GM23338 (cell line): ENCODE measurements around the gene CTDP1. TPM values are rescaled to one million over a fixed set of nuclear protein-coding genes. Genes with fewer than 3 reads are reported as not detected.

Experiments used
- ATAC-seq: fragments of 200-7000 bp; cut with Tn5 transposase; 3 replicates; pipeline ENCODE4 v1.9.1; 2020
- DNase-seq: peaks from one replicate; pipeline ENCODE4 v3.0.0-alpha.2; 2015; ENCODE audit warnings: low spot score
- H2AFZ ChIP-seq: fragments of 200-600 bp; sonication (generic); 2 replicates; pipeline ENCODE4 v1.8.0; 2016; ENCODE audit warnings: antibody characterized with exemption, mild to moderate bottlenecking, moderate library complexity
- H3F3A ChIP-seq: fragments of 200-600 bp; sonication (generic); replicated peaks from 2 replicates; pipeline ENCODE4 v1.8.0; 2017; ENCODE audit warnings: antibody characterized with exemption, mixed run types, low read depth
- H3K27ac ChIP-seq: fragments of 200-600 bp; sonication (generic); 2 replicates; pipeline ENCODE4 v1.6.1; 2016; ENCODE audit warnings: low read depth
- H3K27me3 ChIP-seq: fragments of 200-600 bp; sonication (generic); 2 replicates; pipeline ENCODE4 v1.8.0; 2016; ENCODE audit warnings: mild to moderate bottlenecking, mixed run types, moderate library complexity; ENCODE audit not compliant: insufficient read depth
- H3K36me3 ChIP-seq: fragments of 200-600 bp; sonication (generic); 2 replicates; pipeline ENCODE4 v1.8.0; 2016; ENCODE audit warnings: mild to moderate bottlenecking; ENCODE audit not compliant: insufficient read depth
- H3K4me1 ChIP-seq: fragments of 200-600 bp; sonication (generic); 2 replicates; pipeline ENCODE4 v1.8.0; 2016; ENCODE audit warnings: mild to moderate bottlenecking, moderate library complexity; ENCODE audit not compliant: insufficient read depth
- H3K4me2 ChIP-seq: fragments of 200-600 bp; sonication (generic); 2 replicates; pipeline ENCODE4 v1.7.1; 2017; ENCODE audit warnings: mixed run types
- H3K4me3 ChIP-seq: fragments of 200-600 bp; sonication (generic); 2 replicates; pipeline ENCODE4 v1.6.1; 2016; ENCODE audit warnings: mixed run types
- H3K79me2 ChIP-seq: fragments of 200-600 bp; sonication (generic); replicated peaks from 2 replicates; pipeline ENCODE4 v1.8.0; 2017; ENCODE audit warnings: mild to moderate bottlenecking; ENCODE audit not compliant: insufficient read depth
- H3K9me2 ChIP-seq: fragments of 200-600 bp; sonication (generic); 2 replicates; pipeline ENCODE4 v1.8.0; 2017; ENCODE audit not compliant: insufficient read depth
- H4K20me1 ChIP-seq: fragments of 200-600 bp; sonication (generic); replicated peaks from 2 replicates; pipeline ENCODE4 v1.8.0; 2017; ENCODE audit warnings: mild to moderate bottlenecking; ENCODE audit not compliant: insufficient read depth
- H3K27ac Mint-ChIP-seq: 2 replicates; pipeline ENCODE4 v1.8.0; 2020; ENCODE audit warnings: inconsistent platforms, mild to moderate bottlenecking, moderate library complexity, mixed read lengths
- H3K27me3 Mint-ChIP-seq: 3 replicates; pipeline ENCODE4 v1.8.0; 2022; ENCODE audit warnings: low read depth, mild to moderate bottlenecking, moderate library complexity, mixed read lengths, inconsistent platforms; ENCODE audit not compliant: insufficient read depth, poor library complexity
- H3K36me3 Mint-ChIP-seq: 3 replicates; pipeline ENCODE4 v1.8.0; 2021; ENCODE audit warnings: low read depth, mild to moderate bottlenecking, inconsistent platforms, moderate library complexity, mixed read lengths
- H3K4me1 Mint-ChIP-seq: 3 replicates; pipeline ENCODE4 v1.8.0; 2020; ENCODE audit warnings: mild to moderate bottlenecking, inconsistent platforms, mixed read lengths
- H3K4me3 Mint-ChIP-seq: 3 replicates; pipeline ENCODE4 v1.8.0; 2021; ENCODE audit warnings: moderate library complexity, mild to moderate bottlenecking, inconsistent platforms, mixed read lengths
- H3K9me3 Mint-ChIP-seq: 3 replicates; pipeline ENCODE4 v1.8.0; 2020; ENCODE audit warnings: moderate library complexity, mild to moderate bottlenecking, inconsistent platforms, mixed read lengths
- CREB1 ChIP-seq: fragments of 250-450 bp; sonication (Bioruptor Pico); IDR thresholded peaks from 2 replicates; pipeline ENCODE4 v1.5.0; 2020; ENCODE audit warnings: low read depth, mild to moderate bottlenecking, moderate library complexity
- EZH2 ChIP-seq: fragments of 200-600 bp; sonication (generic); IDR thresholded peaks from one replicate; pipeline ENCODE4 v1.8.0; 2017; ENCODE audit warnings: antibody characterized with exemption, mild to moderate bottlenecking, low read depth; ENCODE audit not compliant: unreplicated experiment
- EZH2phosphoT487 ChIP-seq: fragments of 200-600 bp; sonication (generic); IDR thresholded peaks from one replicate; pipeline ENCODE4 v1.8.1; 2018; ENCODE audit warnings: antibody characterized with exemption; ENCODE audit not compliant: unreplicated experiment
- JUNB ChIP-seq: IDR thresholded peaks from one replicate; pipeline ENCODE4 v1.6.1; 2016; ENCODE audit warnings: antibody characterized with exemption; ENCODE audit not compliant: unreplicated experiment
- POLR2AphosphoS5 ChIP-seq: IDR thresholded peaks from 2 replicates; pipeline ENCODE4 v1.6.1; 2016; ENCODE audit warnings: antibody characterized with exemption, low read depth
- STAT1 ChIP-seq: IDR thresholded peaks from one replicate; pipeline ENCODE4 v1.6.1; 2016; ENCODE audit warnings: antibody characterized with exemption; ENCODE audit not compliant: unreplicated experiment
- ZNF114 ChIP-seq: fragments of 250-450 bp; sonication (Bioruptor Pico); IDR thresholded peaks from 2 replicates; pipeline ENCODE4 v1.5.0; 2020; ENCODE audit warnings: mild to moderate bottlenecking, moderate library complexity
- polyA plus RNA-seq: library from polyadenylated mRNA; unstranded; fragments of >200 nt; fragmentation: Nextera tagmentation; extraction: Ambion mirVana; gene quantifications from 2 replicates; pipeline ENCODE4 v1.2.1, GENCODE V29; 2016
- total RNA-seq: library from RNA; depleted of rRNA; stranded (reverse); fragments of >200 nt; shearing (Covaris generic); gene quantifications from 2 replicates; pipeline ENCODE4 v1.2.3, GENCODE V29; 2014
- TF ChIP-seq, protein P1 (sequence below), 2 experiments: fragments of 200-600 bp in 1 of 2; sonication (generic) in 1 of 2; conservative IDR thresholded peaks; 2 replicates each; pipeline versions ENCODE4 v1.5.1 to v1.6.1; 2016 to 2017; ENCODE audit warnings: antibody characterized with exemption in 2 of 2, low read depth in 2 of 2, mild to moderate bottlenecking in 2 of 2, moderate library complexity in 1 of 2
- TF ChIP-seq, protein P2 (sequence below): IDR thresholded peaks from one replicate; pipeline ENCODE4 v1.6.1; 2018; ENCODE audit warnings: antibody characterized with exemption; ENCODE audit not compliant: unreplicated experiment
- TF ChIP-seq, protein P3 (sequence below): IDR thresholded peaks from 2 replicates; pipeline ENCODE4 v1.6.1; 2016; ENCODE audit warnings: antibody characterized with exemption

The CTDP1 gene
- total and polyA plus RNA-seq, 2 experiments from 2014 or later: 9.4 to 51.6 TPM

DNA sequence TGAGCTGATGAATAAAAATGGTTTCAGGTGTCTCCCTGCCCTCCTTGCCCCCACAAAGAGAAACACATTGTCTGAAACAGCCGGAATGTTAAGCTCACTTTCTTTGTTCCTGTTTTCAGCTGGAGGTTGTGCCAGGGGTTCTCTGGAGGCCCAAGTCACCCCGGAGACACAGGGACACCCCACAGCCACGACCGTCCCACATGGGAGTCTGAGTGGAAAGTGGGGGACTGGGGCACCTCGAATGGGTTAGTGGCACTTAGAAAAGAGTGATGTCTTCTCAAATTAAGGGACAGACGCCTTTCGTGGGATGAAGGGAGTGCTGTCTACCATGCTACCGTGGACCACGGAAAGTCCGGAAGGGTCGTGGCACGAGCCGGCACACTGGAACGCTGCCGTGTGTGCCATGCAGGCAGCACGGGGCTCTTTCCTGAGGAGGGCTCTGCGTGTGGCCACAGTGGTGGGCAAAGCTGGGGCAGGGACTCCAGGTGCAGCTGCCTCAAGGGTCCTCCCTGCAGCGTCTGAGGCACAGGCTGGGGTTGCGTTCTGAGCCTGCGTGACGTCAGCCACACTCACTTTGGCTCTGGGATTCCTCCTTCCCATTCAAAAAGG, 39.4 kb upstream of the CTDP1 start:
- Mint-ChIP-seq H3K27ac (no peak overlapping the region), H3K36me3 (no peaks in the 10 kb centered on the region), H3K4me1 (peaks cover 7% of the 10 kb centered on the region; the same call in 2 of the 3 replicates), H3K4me3 (no peak overlapping the region), H3K27me3 (peaks cover 15% of the 10 kb centered on the region), H3K9me3 (peaks cover 6% of the 10 kb centered on the region; the same call in 2 of the 3 replicates)
- 0 out of 2 replicates have a peak, but pooled peaks cover 5% of the 10 kb centered on the region for H3K27me3 ChIP-seq
- no peak overlapping the region for H3K27ac ChIP-seq
- no peak overlapping the region for H3K4me2 ChIP-seq
- TF ChIP-seq EZH2: no peak
- TF ChIP-seq EZH2phosphoT487: no peak
- no peak for TF ChIP-seq CREB1 (CRISPR knock-in tag)
- TF ChIP-seq, protein P1, sequence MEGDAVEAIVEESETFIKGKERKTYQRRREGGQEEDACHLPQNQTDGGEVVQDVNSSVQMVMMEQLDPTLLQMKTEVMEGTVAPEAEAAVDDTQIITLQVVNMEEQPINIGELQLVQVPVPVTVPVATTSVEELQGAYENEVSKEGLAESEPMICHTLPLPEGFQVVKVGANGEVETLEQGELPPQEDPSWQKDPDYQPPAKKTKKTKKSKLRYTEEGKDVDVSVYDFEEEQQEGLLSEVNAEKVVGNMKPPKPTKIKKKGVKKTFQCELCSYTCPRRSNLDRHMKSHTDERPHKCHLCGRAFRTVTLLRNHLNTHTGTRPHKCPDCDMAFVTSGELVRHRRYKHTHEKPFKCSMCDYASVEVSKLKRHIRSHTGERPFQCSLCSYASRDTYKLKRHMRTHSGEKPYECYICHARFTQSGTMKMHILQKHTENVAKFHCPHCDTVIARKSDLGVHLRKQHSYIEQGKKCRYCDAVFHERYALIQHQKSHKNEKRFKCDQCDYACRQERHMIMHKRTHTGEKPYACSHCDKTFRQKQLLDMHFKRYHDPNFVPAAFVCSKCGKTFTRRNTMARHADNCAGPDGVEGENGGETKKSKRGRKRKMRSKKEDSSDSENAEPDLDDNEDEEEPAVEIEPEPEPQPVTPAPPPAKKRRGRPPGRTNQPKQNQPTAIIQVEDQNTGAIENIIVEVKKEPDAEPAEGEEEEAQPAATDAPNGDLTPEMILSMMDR (conservative IDR thresholded peaks at IDR 0.05; ENCODE audit: low read depth in 2 of 2): no peak
- no peak for TF ChIP-seq ZNF114
- ATAC-seq (no peak), DNase-seq (no peak)
- H4K20me1 ChIP-seq: no peaks in the 10 kb centered on the region; the same call in 1 of the 2 replicates
- H3F3A ChIP-seq: no peaks in the 10 kb centered on the region
- H3K9me2 ChIP-seq: no peaks in the 10 kb centered on the region
- H2AFZ ChIP-seq: no peak overlapping the region
- no peaks in the 10 kb centered on the region for H3K36me3 ChIP-seq
- H3K4me3 ChIP-seq: no peak overlapping the region
- H3K79me2 ChIP-seq: no peaks in the 10 kb centered on the region
- no peaks in the 10 kb centered on the region for H3K4me1 ChIP-seq

DNA sequence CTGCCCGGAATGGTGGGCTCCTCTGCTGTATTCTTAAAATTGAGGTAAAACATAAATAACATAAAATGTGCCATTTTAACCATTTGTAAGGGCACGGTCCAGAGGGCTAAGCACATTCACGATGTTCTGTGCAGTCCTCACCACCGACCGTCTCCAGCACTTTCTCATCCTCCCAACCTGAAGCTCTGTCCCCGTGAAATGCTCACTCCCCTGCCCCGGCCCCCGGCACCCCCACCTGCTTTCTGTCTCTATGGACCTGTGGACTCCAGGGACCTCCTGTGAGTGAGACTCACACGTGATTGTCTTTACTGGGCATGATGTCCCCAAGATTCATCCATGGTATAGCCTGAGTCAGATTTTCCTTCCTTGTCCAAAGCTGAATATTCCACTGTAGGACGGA, 38.7 kb upstream of the CTDP1 start:
- DNase-seq (no peak), ATAC-seq (no peak)
- H3F3A ChIP-seq: no peaks in the 10 kb centered on the region
- no peak overlapping the region for H3K27ac Mint-ChIP-seq
- H3K36me3 Mint-ChIP-seq: no peaks in the 10 kb centered on the region
- no peak overlapping the region for H3K4me2 ChIP-seq
- no peaks in the 10 kb centered on the region; the same call in 1 of the 2 replicates for H4K20me1 ChIP-seq
- peaks cover 13% of the 10 kb centered on the region for H3K27me3 Mint-ChIP-seq
- no peaks in the 10 kb centered on the region for H3K36me3 ChIP-seq
- H3K27me3 ChIP-seq: 0 out of 2 replicates have a peak, but pooled peaks cover 5% of the 10 kb centered on the region
- H3K27ac ChIP-seq: no peak overlapping the region
- no peak overlapping the region for H3K4me3 ChIP-seq
- no peak overlapping the region for H2AFZ ChIP-seq
- H3K9me2 ChIP-seq: no peaks in the 10 kb centered on the region
- H3K4me3 Mint-ChIP-seq: no peak overlapping the region
- no peaks in the 10 kb centered on the region for H3K79me2 ChIP-seq
- no peaks in the 10 kb centered on the region; the same call in 2 of the 3 replicates for H3K9me3 Mint-ChIP-seq
- peaks cover 7% of the 10 kb centered on the region; the same call in 2 of the 3 replicates for H3K4me1 Mint-ChIP-seq
- no peaks in the 10 kb centered on the region for H3K4me1 ChIP-seq
- TF ChIP-seq, protein P2, sequence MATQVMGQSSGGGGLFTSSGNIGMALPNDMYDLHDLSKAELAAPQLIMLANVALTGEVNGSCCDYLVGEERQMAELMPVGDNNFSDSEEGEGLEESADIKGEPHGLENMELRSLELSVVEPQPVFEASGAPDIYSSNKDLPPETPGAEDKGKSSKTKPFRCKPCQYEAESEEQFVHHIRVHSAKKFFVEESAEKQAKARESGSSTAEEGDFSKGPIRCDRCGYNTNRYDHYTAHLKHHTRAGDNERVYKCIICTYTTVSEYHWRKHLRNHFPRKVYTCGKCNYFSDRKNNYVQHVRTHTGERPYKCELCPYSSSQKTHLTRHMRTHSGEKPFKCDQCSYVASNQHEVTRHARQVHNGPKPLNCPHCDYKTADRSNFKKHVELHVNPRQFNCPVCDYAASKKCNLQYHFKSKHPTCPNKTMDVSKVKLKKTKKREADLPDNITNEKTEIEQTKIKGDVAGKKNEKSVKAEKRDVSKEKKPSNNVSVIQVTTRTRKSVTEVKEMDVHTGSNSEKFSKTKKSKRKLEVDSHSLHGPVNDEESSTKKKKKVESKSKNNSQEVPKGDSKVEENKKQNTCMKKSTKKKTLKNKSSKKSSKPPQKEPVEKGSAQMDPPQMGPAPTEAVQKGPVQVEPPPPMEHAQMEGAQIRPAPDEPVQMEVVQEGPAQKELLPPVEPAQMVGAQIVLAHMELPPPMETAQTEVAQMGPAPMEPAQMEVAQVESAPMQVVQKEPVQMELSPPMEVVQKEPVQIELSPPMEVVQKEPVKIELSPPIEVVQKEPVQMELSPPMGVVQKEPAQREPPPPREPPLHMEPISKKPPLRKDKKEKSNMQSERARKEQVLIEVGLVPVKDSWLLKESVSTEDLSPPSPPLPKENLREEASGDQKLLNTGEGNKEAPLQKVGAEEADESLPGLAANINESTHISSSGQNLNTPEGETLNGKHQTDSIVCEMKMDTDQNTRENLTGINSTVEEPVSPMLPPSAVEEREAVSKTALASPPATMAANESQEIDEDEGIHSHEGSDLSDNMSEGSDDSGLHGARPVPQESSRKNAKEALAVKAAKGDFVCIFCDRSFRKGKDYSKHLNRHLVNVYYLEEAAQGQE: no peak
- TF ChIP-seq EZH2phosphoT487 (no peak), POLR2AphosphoS5 (no peak), EZH2 (no peak), CREB1 (CRISPR knock-in tag) (no peak), STAT1 (no peak), JUNB (no peak)
- TF ChIP-seq, protein P3, sequence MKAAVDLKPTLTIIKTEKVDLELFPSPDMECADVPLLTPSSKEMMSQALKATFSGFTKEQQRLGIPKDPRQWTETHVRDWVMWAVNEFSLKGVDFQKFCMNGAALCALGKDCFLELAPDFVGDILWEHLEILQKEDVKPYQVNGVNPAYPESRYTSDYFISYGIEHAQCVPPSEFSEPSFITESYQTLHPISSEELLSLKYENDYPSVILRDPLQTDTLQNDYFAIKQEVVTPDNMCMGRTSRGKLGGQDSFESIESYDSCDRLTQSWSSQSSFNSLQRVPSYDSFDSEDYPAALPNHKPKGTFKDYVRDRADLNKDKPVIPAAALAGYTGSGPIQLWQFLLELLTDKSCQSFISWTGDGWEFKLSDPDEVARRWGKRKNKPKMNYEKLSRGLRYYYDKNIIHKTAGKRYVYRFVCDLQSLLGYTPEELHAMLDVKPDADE: no peak
